H1 (cell line): Measurements from ENCODE around the gene MPPED1. TPM values are rescaled to one million over a fixed set of nuclear protein-coding genes. Genes with fewer than 3 reads are reported as not detected.

Experiments
- CTCF ChIA-PET: fragments of 300-600 bp; sonication (Branson Sonifier 250); formaldehyde crosslinking; loops from one replicate; lab custom pipeline; 2021; ENCODE audit not compliant: partially characterized antibody; lab: Charles Lee
- POLR2A ChIA-PET: fragments of 300-600 bp; sonication (Branson Sonifier 250); formaldehyde crosslinking; loops from one replicate; lab custom pipeline; 2021; ENCODE audit warnings: inconsistent platforms; ENCODE audit not compliant: partially characterized antibody; lab: Charles Lee
- DNase-seq, 2 experiments: peaks; one replicate each; pipeline versions ENCODE4 v3.0.0 to v3.0.0-alpha.2; 2010 to 2022; ENCODE audit warnings: low spot score in 2 of 2, low read depth in 1 of 2, mixed read lengths in 1 of 2
- FAIRE-seq: peaks from 2 replicates; lab custom pipeline; 2011; peaks lifted over from hg19 to GRCh38; lab: Jason Lieb, UNC
- H2AFZ ChIP-seq: 2 replicates; pipeline ENCODE4 v1.8.1; 2012; ENCODE audit warnings: low read length, inconsistent platforms
- H2AK5ac ChIP-seq: 2 replicates; pipeline ENCODE4 v1.6.1; 2013; ENCODE audit warnings: low read depth, low read length
- H2BK120ac ChIP-seq: replicated peaks from 2 replicates; pipeline ENCODE3; 2013; ENCODE audit warnings: low read depth, low read length, inconsistent platforms
- H2BK12ac ChIP-seq: 2 replicates; pipeline ENCODE4 v1.6.1; 2013; ENCODE audit warnings: low read depth, low read length
- H2BK15ac ChIP-seq: 2 replicates; pipeline ENCODE4 v1.6.1; 2013; ENCODE audit warnings: low read length
- H2BK20ac ChIP-seq: 2 replicates; pipeline ENCODE4 v1.6.1; 2013; ENCODE audit warnings: low read length
- H2BK5ac ChIP-seq: 2 replicates; pipeline ENCODE4 v1.6.1; 2013; ENCODE audit warnings: low read depth, low read length
- H3K14ac ChIP-seq: 2 replicates; pipeline ENCODE4 v1.6.1; 2013; ENCODE audit warnings: inconsistent platforms; ENCODE audit not compliant: insufficient read length
- H3K18ac ChIP-seq: 2 replicates; pipeline ENCODE4 v1.6.1; 2013; ENCODE audit warnings: low read length; ENCODE audit errors: extremely low read depth
- H3K23ac ChIP-seq: 2 replicates; pipeline ENCODE4 v1.6.1; 2013; ENCODE audit warnings: inconsistent platforms; ENCODE audit not compliant: insufficient read length
- H3K23me2 ChIP-seq: 2 replicates; pipeline ENCODE4 v1.6.1; 2013; ENCODE audit warnings: low read depth, low read length
- H3K27ac ChIP-seq: 2 replicates; pipeline ENCODE4 v1.6.1; 2011; ENCODE audit warnings: low read depth, low read length, inconsistent platforms
- H3K27me3 ChIP-seq, 4 experiments: replicated peaks in 1 of 4; 1 replicate in 1 of 4; 2 replicates in 3 of 4; pipeline versions ENCODE4 v1.6.1 to v1.8.1; 2011 to 2013; ENCODE audit warnings: low read length in 3 of 4, mild to moderate bottlenecking in 3 of 4, inconsistent platforms in 2 of 4, mixed read lengths in 2 of 4, moderate library complexity in 1 of 4; ENCODE audit not compliant: control insufficient read depth in 3 of 4, insufficient read depth in 3 of 4; ENCODE audit errors: extremely low read depth in 1 of 4
- H3K36me3 ChIP-seq, 4 experiments: 2 replicates each; pipeline versions ENCODE4 v1.6.1 to v1.8.1; 2011 to 2013; ENCODE audit warnings: mild to moderate bottlenecking in 4 of 4, low read length in 3 of 4, moderate library complexity in 2 of 4, control low read depth in 1 of 4, inconsistent platforms in 1 of 4; ENCODE audit not compliant: insufficient read depth in 4 of 4, control insufficient read depth in 2 of 4
- H3K4ac ChIP-seq: replicated peaks from 2 replicates; pipeline ENCODE3; 2013; ENCODE audit warnings: low read length, low read depth, mixed read lengths, inconsistent platforms; ENCODE audit not compliant: insufficient read length
- H3K4me1 ChIP-seq, 4 experiments: replicated peaks in 1 of 4; 1 replicate in 1 of 4; 2 replicates in 3 of 4; pipeline versions ENCODE4 v1.6.1 to v1.8.1; 2011 to 2013; ENCODE audit warnings: low read length in 3 of 4, inconsistent platforms in 2 of 4, mixed read lengths in 1 of 4; ENCODE audit not compliant: insufficient read depth in 4 of 4, control insufficient read depth in 3 of 4
- H3K4me2 ChIP-seq, 2 experiments: 2 replicates each; pipeline versions ENCODE4 v1.6.1 to v1.8.1; 2011 to 2013; ENCODE audit warnings: low read depth in 2 of 2, low read length in 2 of 2, control low read depth in 1 of 2, inconsistent platforms in 1 of 2, mild to moderate bottlenecking in 1 of 2; ENCODE audit not compliant: insufficient read depth in 1 of 2
- H3K4me3 ChIP-seq, 4 experiments: fragments of 200-600, 300-600 bp in 1 of 4; sonication (generic), shearing (Covaris generic), sonication (Bioruptor Twin) in 1 of 4; 2 replicates each; pipeline versions ENCODE4 v1.5.1 to v1.8.1; 2011 to 2016; ENCODE audit warnings: low read length in 4 of 4, low read depth in 3 of 4, control low read depth in 2 of 4, inconsistent platforms in 2 of 4, mild to moderate bottlenecking in 2 of 4, mixed read lengths in 1 of 4, moderate library complexity in 1 of 4; ENCODE audit not compliant: insufficient read depth in 2 of 4; ENCODE audit errors: extremely low read depth in 1 of 4
- H3K56ac ChIP-seq: replicated peaks from 2 replicates; pipeline ENCODE3; 2013; ENCODE audit warnings: low read depth, mild to moderate bottlenecking, mixed read lengths, low read length, inconsistent platforms; ENCODE audit not compliant: insufficient read length
- H3K79me1 ChIP-seq: 2 replicates; pipeline ENCODE4 v1.6.1; 2013; ENCODE audit warnings: low read depth, low read length, control low read depth
- H3K79me2 ChIP-seq, 2 experiments: 2 replicates each; pipeline versions ENCODE4 v1.6.1 to v1.8.1; 2012 to 2013; ENCODE audit warnings: low read length in 2 of 2, mild to moderate bottlenecking in 2 of 2, inconsistent platforms in 1 of 2; ENCODE audit not compliant: insufficient read depth in 2 of 2, control insufficient read depth in 1 of 2
- H3K9ac ChIP-seq, 4 experiments: replicated peaks in 1 of 4; 1 replicate in 1 of 4; 2 replicates in 3 of 4; pipeline versions ENCODE4 v1.6.1 to v1.8.1; 2011 to 2013; ENCODE audit warnings: low read depth in 3 of 4, low read length in 3 of 4, control low read depth in 2 of 4, mild to moderate bottlenecking in 2 of 4, moderate library complexity in 2 of 4, inconsistent platforms in 1 of 4; ENCODE audit errors: extremely low read depth in 1 of 4
- H3K9me3 ChIP-seq, 2 experiments: 2 replicates each; pipeline versions ENCODE4 v1.6.1 to v1.8.1; 2012 to 2013; ENCODE audit warnings: mild to moderate bottlenecking in 2 of 2, moderate library complexity in 2 of 2, control low read depth in 1 of 2, inconsistent platforms in 1 of 2, low read depth in 1 of 2, low read length in 1 of 2, mixed read lengths in 1 of 2; ENCODE audit not compliant: insufficient read depth in 2 of 2
- H4K20me1 ChIP-seq, 2 experiments: replicated peaks in 1 of 2; 2 replicates each; pipeline versions ENCODE3 to v1.8.1; 2011 to 2013; ENCODE audit warnings: inconsistent platforms in 2 of 2, low read length in 2 of 2, mild to moderate bottlenecking in 1 of 2; ENCODE audit not compliant: insufficient read depth in 2 of 2, control insufficient read depth in 1 of 2
- H4K5ac ChIP-seq: 2 replicates; pipeline ENCODE4 v1.6.1; 2013; ENCODE audit warnings: low read length, low read depth, mixed read lengths, inconsistent platforms; ENCODE audit not compliant: insufficient read length
- H4K8ac ChIP-seq: 2 replicates; pipeline ENCODE4 v1.8.0; 2013; ENCODE audit warnings: mild to moderate bottlenecking, moderate library complexity, low read length, inconsistent platforms; ENCODE audit not compliant: insufficient read depth; ENCODE audit errors: extremely low read depth
- H4K91ac ChIP-seq: replicated peaks from 2 replicates; pipeline ENCODE3; 2013; ENCODE audit warnings: low read length, mixed read lengths, inconsistent platforms; ENCODE audit not compliant: insufficient read length
- ASH2L ChIP-seq: fragments of 200-600, 300-600 bp; sonication (generic); IDR thresholded peaks from one replicate; pipeline ENCODE4 v1.7.1; 2017; ENCODE audit warnings: low read length
- CEBPB ChIP-seq: IDR thresholded peaks from 2 replicates; pipeline ENCODE4 v1.6.1; 2012; ENCODE audit warnings: low read depth, low read length
- CHD1 ChIP-seq: IDR thresholded peaks from 2 replicates; pipeline ENCODE4 v1.6.1; 2012; ENCODE audit warnings: low read depth, low read length, improper control_type of control experiment
- MAFK ChIP-seq: IDR thresholded peaks from 2 replicates; pipeline ENCODE4 v1.6.1; 2012; ENCODE audit warnings: low read depth, mild to moderate bottlenecking, improper control_type of control experiment, low read length
- POU5F1 ChIP-seq: IDR thresholded peaks from 2 replicates; pipeline ENCODE4 v1.6.1; 2011; ENCODE audit warnings: low read depth, mild to moderate bottlenecking, low read length, moderate library complexity
- RAD21 ChIP-seq, 2 experiments: IDR thresholded peaks in 1 of 2; conservative IDR thresholded peaks in 1 of 2; 2 replicates each; pipeline ENCODE4 v1.6.1; 2011; ENCODE audit warnings: low read depth in 2 of 2, low read length in 2 of 2, improper control_type of control experiment in 1 of 2, inconsistent platforms in 1 of 2, mild to moderate bottlenecking in 1 of 2, moderate library complexity in 1 of 2
- TAF7 ChIP-seq: optimal IDR thresholded peaks from 2 replicates; pipeline ENCODE3; 2011; ENCODE audit warnings: low read depth, mild to moderate bottlenecking, inconsistent platforms, low read length, moderate library complexity, borderline replicate concordance
- TBP ChIP-seq: IDR thresholded peaks from 2 replicates; pipeline ENCODE4 v1.6.1; 2011; ENCODE audit warnings: low read depth, low read length, improper control_type of control experiment
- ZNF274 ChIP-seq: IDR thresholded peaks from 2 replicates; pipeline ENCODE4 v1.7.0; 2012; ENCODE audit warnings: low read length, borderline replicate concordance; ENCODE audit errors: extremely low read depth
- WGBS, 2 experiments: shearing (Covaris generic) in 1 of 2; methylation state at CpG; one replicate each; pipeline versions ENCODE4 v1.1.6 to v1.1.7; 2013 to 2015; ENCODE audit warnings: low lambda C conversion rate in 2 of 2, mixed read lengths in 2 of 2, inconsistent platforms in 1 of 2, low coverage in 1 of 2, missing lambda C conversion rate in 1 of 2; ENCODE audit not compliant: insufficient replicate concordance in 2 of 2, insufficient coverage in 1 of 2, insufficient read length in 1 of 2; ENCODE audit errors: extremely low coverage in 1 of 2, missing lambda C conversion rate in 1 of 2; 5-methylcytosine and 5-hydroxymethylcytosine counted together
- polyA plus RNA-seq, 7 experiments: library from polyadenylated mRNA; depleted of rRNA in 3 of 7; stranded (reverse) in 5 of 7; unstranded in 2 of 7; fragments of >200 nt in 5 of 7; fragments of 200-250 nt in 2 of 7; gene quantifications; 1 replicate in 5 of 7; 2 replicates in 1 of 7; 4 replicates in 1 of 7; pipeline versions ENCODE4 v1.2.1 to v1.2.3, GENCODE V29; 2011 to 2013; ENCODE audit warnings: missing spikeins in 2 of 7, mixed read lengths in 2 of 7
- total RNA-seq: library from RNA; stranded (reverse); fragmentation: NEBNext Ultra II Directional; extraction: Animal tissue kit (Norgen Biotek cat#: 25700); gene quantifications from 2 replicates; pipeline ENCODE4 v1.2.1, GENCODE V29; 2021
- TF ChIP-seq, protein P1 (sequence below): IDR thresholded peaks from 2 replicates; pipeline ENCODE4 v1.6.1; 2011; ENCODE audit warnings: low read depth, mild to moderate bottlenecking, low read length; ENCODE audit not compliant: insufficient read depth
- TF ChIP-seq, protein P2 (sequence below): IDR thresholded peaks from 2 replicates; pipeline ENCODE4 v1.6.1; 2012; ENCODE audit warnings: inconsistent platforms

Gene MPPED1
- total and polyA plus RNA-seq, 2 of the 8 experiments (the other 6 are each of a cell fraction or from before 2014, with no cell fraction given), result 0.29 to 0.37 TPM

- H3K9me3 ChIP-seq, result peaks cover 8 to 27% of the 10 kb centered on the region in 2 experiments; a peak in 2 of 4 replicates
- no peak overlapping the region for H2AFZ ChIP-seq
- H3K79me1 ChIP-seq, result no peaks in the 10 kb centered on the region
- no peak overlapping the region for H4K5ac ChIP-seq
- H2BK5ac ChIP-seq, result no peak overlapping the region
- H4K20me1 ChIP-seq, result no peaks in the 10 kb centered on the region
- H3K36me3 ChIP-seq, result no peaks in the 10 kb centered on the region
- no peaks in the 10 kb centered on the region for H3K27me3 ChIP-seq
- no peak overlapping the region for H4K8ac ChIP-seq
- no peak overlapping the region for H3K9ac ChIP-seq
- ChIA-PET CTCF (interaction anchor here (1.0 to 1.2 kb wide), 2 partner anchors 18 to 495 kb away, joined by 4 read pairs; no protein-coding TSS in a partner anchor), POLR2A (no interaction called here)
- H3K18ac ChIP-seq, result no peak overlapping the region
- H3K4me3 ChIP-seq, result no peak overlapping the region
- H2BK20ac ChIP-seq, result no peak overlapping the region
- no peak overlapping the region for H3K23ac ChIP-seq
- no peaks in the 10 kb centered on the region for H3K4me1 ChIP-seq
- H3K4ac ChIP-seq, result no peak overlapping the region
- H3K14ac ChIP-seq, result no peak overlapping the region
- no peak overlapping the region for H3K56ac ChIP-seq
- no peak overlapping the region for H2AK5ac ChIP-seq
- no peak overlapping the region for H4K91ac ChIP-seq
- peaks cover 26% of the 10 kb centered on the region; the same call in 1 of the 2 replicates for H3K23me2 ChIP-seq
- FAIRE-seq (no peak), DNase-seq (no peak)
- H2BK12ac ChIP-seq, result no peak overlapping the region
- H3K79me2 ChIP-seq, result no peaks in the 10 kb centered on the region
- H3K27ac ChIP-seq, result no peak overlapping the region
- WGBS, 2 experiments, result 90% methylated on average over 13 of the region's 16 CpGs; no CpG with 5 or more reads in 1 of the 2 experiments
- no peak overlapping the region for H3K4me2 ChIP-seq
- H2BK15ac ChIP-seq, result no peak overlapping the region
- no peak overlapping the region for H2BK120ac ChIP-seq
- TF ChIP-seq CEBPB (no peak), CHD1 (no peak), RAD21 (IDR thresholded peaks at IDR 0.05 in 1 of 2, conservative IDR thresholded peaks at IDR 0.05 in 1 of 2; ENCODE audit: low read depth in 2 of 2, low read length in 2 of 2) (no peak), ZNF274 (no peak), POU5F1 (no peak), TBP (no peak), TAF7 (no peak), MAFK (no peak), ASH2L (no peak)
- TF ChIP-seq, protein P1, sequence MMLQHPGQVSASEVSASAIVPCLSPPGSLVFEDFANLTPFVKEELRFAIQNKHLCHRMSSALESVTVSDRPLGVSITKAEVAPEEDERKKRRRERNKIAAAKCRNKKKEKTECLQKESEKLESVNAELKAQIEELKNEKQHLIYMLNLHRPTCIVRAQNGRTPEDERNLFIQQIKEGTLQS, result no peak
- TF ChIP-seq, protein P2, sequence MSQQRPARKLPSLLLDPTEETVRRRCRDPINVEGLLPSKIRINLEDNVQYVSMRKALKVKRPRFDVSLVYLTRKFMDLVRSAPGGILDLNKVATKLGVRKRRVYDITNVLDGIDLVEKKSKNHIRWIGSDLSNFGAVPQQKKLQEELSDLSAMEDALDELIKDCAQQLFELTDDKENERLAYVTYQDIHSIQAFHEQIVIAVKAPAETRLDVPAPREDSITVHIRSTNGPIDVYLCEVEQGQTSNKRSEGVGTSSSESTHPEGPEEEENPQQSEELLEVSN, result no peak
Observed at GRCh38 chr22:43497956-43498855, 86.4 kb downstream of the MPPED1 start.
